ENCODE measurements around the gene THAP6. TPM values are rescaled to one million over a fixed set of nuclear protein-coding genes. Genes with fewer than 3 reads are reported as not detected.
"Not testable (repeated sequence)": the region's sequence is repeated elsewhere in the genome, so short reads cannot be mapped to it uniquely, and the experiment has no call there.

Gene THAP6
- total RNA-seq, 1 experiment from 2014 or later = 16.7 TPM

DNA sequence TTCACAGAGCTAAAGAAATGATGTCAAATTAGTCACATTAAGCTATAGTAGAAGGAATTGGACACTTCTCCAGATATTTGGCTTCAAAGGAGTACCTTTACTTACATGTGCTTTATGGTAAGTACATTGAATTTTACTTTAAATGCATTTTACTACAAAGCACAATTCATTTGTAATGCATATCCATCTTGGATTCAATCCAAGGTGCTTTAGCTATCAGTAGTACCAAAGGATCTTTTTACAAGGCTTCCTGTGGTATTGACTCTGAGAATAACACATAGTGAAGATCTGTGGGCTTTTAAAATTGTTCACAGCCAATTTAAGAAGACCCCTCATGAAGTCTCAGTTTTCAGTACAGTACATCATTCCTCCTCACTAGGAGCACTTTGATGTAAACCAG is 13.2 kb downstream of the THAP6 start:
- ChIA-PET CTCF (no interaction called here), POLR2A (ENCODE audit: unreplicated experiment) (interaction anchor here (0.6 kb wide), 1 partner anchor 320 kb away, joined by 13 read pairs; no protein-coding TSS in a partner anchor)
- Histone ChIP-seq H2AFZ (no peak overlapping the region), H3K9me2 (ENCODE audit: insufficient read depth) (no peaks in the 10 kb centered on the region), H3K4me1 (replicated peaks; ENCODE audit: insufficient read depth) (no peaks in the 10 kb centered on the region), H3K9me3 (ENCODE audit: insufficient read depth, low read depth) (no peaks in the 10 kb centered on the region), H3K4me3 (no peak overlapping the region), H3K36me3 (ENCODE audit: low read depth) (no peaks in the 10 kb centered on the region), H3K4me2 (no peak overlapping the region), H3K27me3 (ENCODE audit: insufficient read depth, low read depth) (no peaks in the 10 kb centered on the region), H3F3A (ENCODE audit: insufficient read depth, low read depth) (no peaks in the 10 kb centered on the region), H3K27ac (no peak overlapping the region), H3K79me2 (ENCODE audit: low read depth) (no peaks in the 10 kb centered on the region), H4K20me1 (ENCODE audit: insufficient read depth) (no peaks in the 10 kb centered on the region)
- no TSS peak for BruUV-seq (replicated peaks)
- intact Hi-C loops (cut with micrococcal nuclease; ENCODE audit: unreplicated experiment) = no loop called here
- no peak for TF ChIP-seq EZH2 (IDR thresholded peaks at IDR 0.05; ENCODE audit: low read depth)
- TF ChIP-seq, protein P1, sequence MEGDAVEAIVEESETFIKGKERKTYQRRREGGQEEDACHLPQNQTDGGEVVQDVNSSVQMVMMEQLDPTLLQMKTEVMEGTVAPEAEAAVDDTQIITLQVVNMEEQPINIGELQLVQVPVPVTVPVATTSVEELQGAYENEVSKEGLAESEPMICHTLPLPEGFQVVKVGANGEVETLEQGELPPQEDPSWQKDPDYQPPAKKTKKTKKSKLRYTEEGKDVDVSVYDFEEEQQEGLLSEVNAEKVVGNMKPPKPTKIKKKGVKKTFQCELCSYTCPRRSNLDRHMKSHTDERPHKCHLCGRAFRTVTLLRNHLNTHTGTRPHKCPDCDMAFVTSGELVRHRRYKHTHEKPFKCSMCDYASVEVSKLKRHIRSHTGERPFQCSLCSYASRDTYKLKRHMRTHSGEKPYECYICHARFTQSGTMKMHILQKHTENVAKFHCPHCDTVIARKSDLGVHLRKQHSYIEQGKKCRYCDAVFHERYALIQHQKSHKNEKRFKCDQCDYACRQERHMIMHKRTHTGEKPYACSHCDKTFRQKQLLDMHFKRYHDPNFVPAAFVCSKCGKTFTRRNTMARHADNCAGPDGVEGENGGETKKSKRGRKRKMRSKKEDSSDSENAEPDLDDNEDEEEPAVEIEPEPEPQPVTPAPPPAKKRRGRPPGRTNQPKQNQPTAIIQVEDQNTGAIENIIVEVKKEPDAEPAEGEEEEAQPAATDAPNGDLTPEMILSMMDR (conservative IDR thresholded peaks at IDR 0.05) = no peak
- no peak for DNase-seq

GRCh38 chr4:75530556-75531322 is 16.5 kb downstream of the THAP6 start:
- intact Hi-C loops (cut with micrococcal nuclease; ENCODE audit: unreplicated experiment) = no loop called here
- H3K27ac ChIP-seq = no peak overlapping the region
- no peaks in the 10 kb centered on the region for H3K36me3 ChIP-seq (ENCODE audit: low read depth)
- TF ChIP-seq EZH2 (IDR thresholded peaks at IDR 0.05; ENCODE audit: low read depth) = no peak
- TF ChIP-seq, protein P1 (conservative IDR thresholded peaks at IDR 0.05) = no peak
- ChIA-PET POLR2A (ENCODE audit: unreplicated experiment) (no interaction called here), CTCF (interaction anchor here (0.6 kb wide), 1 partner anchor 364 kb away, joined by 4 read pairs; no protein-coding TSS in a partner anchor)
- no peak overlapping the region for H3K4me3 ChIP-seq
- BruUV-seq (replicated peaks) = no TSS peak
- H3K79me2 ChIP-seq (ENCODE audit: low read depth) = no peaks in the 10 kb centered on the region
- no peaks in the 10 kb centered on the region for H3K9me2 ChIP-seq (ENCODE audit: insufficient read depth)
- H4K20me1 ChIP-seq (ENCODE audit: insufficient read depth) = no peaks in the 10 kb centered on the region
- no peak for DNase-seq
- no peak overlapping the region for H2AFZ ChIP-seq
- H3K4me1 ChIP-seq (replicated peaks; ENCODE audit: insufficient read depth) = no peaks in the 10 kb centered on the region
- no peaks in the 10 kb centered on the region for H3F3A ChIP-seq (ENCODE audit: insufficient read depth, low read depth)
- no peaks in the 10 kb centered on the region for H3K9me3 ChIP-seq (ENCODE audit: insufficient read depth, low read depth)
- H3K4me2 ChIP-seq = no peak overlapping the region
- H3K27me3 ChIP-seq (ENCODE audit: insufficient read depth, low read depth) = no peaks in the 10 kb centered on the region

DNA sequence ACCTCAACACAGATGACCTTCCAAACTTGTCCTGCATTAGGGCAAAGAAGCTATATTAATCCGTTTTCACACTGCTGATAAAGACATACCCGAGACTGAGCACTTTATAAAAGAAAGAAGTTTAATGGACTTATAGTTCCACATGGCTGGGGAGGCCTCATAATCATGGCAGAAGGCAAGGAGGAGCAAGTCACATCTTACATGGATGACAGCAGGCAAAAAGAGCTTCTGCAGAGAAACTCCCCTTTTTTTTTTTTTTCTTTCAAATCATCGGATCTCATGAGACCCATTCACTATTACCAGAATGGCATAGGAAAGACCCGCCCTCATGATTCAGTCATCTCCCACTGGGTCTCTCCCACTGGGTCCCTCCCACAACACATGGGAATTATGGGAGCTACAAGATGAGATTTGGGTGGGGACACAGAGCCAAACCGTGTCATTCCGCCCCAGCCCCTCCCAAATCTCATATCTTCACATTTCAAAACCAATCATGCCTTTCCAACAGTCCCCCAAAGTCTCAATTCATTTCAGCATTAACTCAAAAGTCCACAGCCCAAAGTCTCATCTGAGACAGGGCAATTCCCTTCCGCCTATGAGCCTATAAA is 17.4 kb downstream of the THAP6 start:
- H3K79me2 ChIP-seq (ENCODE audit: low read depth); H3K4me1 ChIP-seq (replicated peaks; ENCODE audit: insufficient read depth); H2AFZ ChIP-seq; H3K4me2 ChIP-seq; H3K36me3 ChIP-seq (ENCODE audit: low read depth); H3K27ac ChIP-seq; H3F3A ChIP-seq (ENCODE audit: insufficient read depth, low read depth); H3K4me3 ChIP-seq; H3K9me3 ChIP-seq (ENCODE audit: insufficient read depth, low read depth); H3K27me3 ChIP-seq (ENCODE audit: insufficient read depth, low read depth); intact Hi-C loops (cut with micrococcal nuclease; ENCODE audit: unreplicated experiment); POLR2A ChIA-PET (ENCODE audit: unreplicated experiment); DNase-seq; H4K20me1 ChIP-seq (ENCODE audit: insufficient read depth); H3K9me2 ChIP-seq (ENCODE audit: insufficient read depth); BruUV-seq (replicated peaks): not testable (repeated sequence)
- CTCF ChIA-PET = interaction anchor here (0.6 kb wide), 1 partner anchor 363 kb away, joined by 4 read pairs; no protein-coding TSS in a partner anchor

DNA sequence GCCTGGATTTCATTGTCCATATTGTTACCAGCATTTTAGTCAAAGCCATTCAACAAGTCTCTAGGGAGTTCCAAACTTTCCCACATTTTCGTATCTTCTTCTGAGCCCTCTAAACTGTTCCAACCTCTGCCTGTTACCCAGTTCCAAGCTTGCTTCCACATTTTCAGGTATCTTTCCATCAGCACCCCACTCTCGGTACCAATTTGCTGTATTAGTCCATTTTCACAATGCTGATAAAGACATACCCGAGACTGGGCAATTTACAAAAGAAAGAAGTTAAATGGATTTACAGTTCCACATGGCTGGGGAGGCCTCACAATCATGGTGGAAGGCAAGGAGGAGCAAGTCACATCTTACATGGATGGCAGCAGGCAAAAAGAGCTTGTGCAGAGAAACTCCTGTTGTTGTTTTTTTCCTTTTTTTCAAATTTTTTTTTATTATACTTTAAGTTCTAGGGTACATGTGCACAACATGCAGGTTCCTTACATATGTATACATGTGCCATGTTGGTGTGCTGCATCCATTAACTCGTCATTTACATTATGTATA is 19.1 kb downstream of the THAP6 start:
- POLR2A ChIA-PET (ENCODE audit: unreplicated experiment); H3K27me3 ChIP-seq (ENCODE audit: insufficient read depth, low read depth); H3K4me1 ChIP-seq (replicated peaks; ENCODE audit: insufficient read depth); H4K20me1 ChIP-seq (ENCODE audit: insufficient read depth); H3K27ac ChIP-seq; intact Hi-C loops (cut with micrococcal nuclease; ENCODE audit: unreplicated experiment); H3K4me2 ChIP-seq; H2AFZ ChIP-seq; BruUV-seq (replicated peaks); CTCF ChIA-PET; H3K9me3 ChIP-seq (ENCODE audit: insufficient read depth, low read depth); DNase-seq; H3K9me2 ChIP-seq (ENCODE audit: insufficient read depth); H3F3A ChIP-seq (ENCODE audit: insufficient read depth, low read depth); H3K36me3 ChIP-seq (ENCODE audit: low read depth); H3K4me3 ChIP-seq; H3K79me2 ChIP-seq (ENCODE audit: low read depth): not testable (repeated sequence)

- H3K4me2 ChIP-seq; H3F3A ChIP-seq (ENCODE audit: insufficient read depth, low read depth); CTCF ChIA-PET; H3K9me2 ChIP-seq (ENCODE audit: insufficient read depth); H3K9me3 ChIP-seq (ENCODE audit: insufficient read depth, low read depth); H3K79me2 ChIP-seq (ENCODE audit: low read depth); H3K27ac ChIP-seq; BruUV-seq (replicated peaks); H3K4me3 ChIP-seq; H4K20me1 ChIP-seq (ENCODE audit: insufficient read depth); intact Hi-C loops (cut with micrococcal nuclease; ENCODE audit: unreplicated experiment); H3K4me1 ChIP-seq (replicated peaks; ENCODE audit: insufficient read depth); H3K36me3 ChIP-seq (ENCODE audit: low read depth); DNase-seq; H3K27me3 ChIP-seq (ENCODE audit: insufficient read depth, low read depth); POLR2A ChIA-PET (ENCODE audit: unreplicated experiment); H2AFZ ChIP-seq: not testable (repeated sequence)
These were observed 19.7 kb downstream of the THAP6 start for GRCh38 chr4:75533926-75534325.

- H3K36me3 ChIP-seq (ENCODE audit: low read depth); CTCF ChIA-PET; BruUV-seq (replicated peaks); H3K9me3 ChIP-seq (ENCODE audit: insufficient read depth, low read depth); POLR2A ChIA-PET (ENCODE audit: unreplicated experiment); intact Hi-C loops (cut with micrococcal nuclease; ENCODE audit: unreplicated experiment); H3K27me3 ChIP-seq (ENCODE audit: insufficient read depth, low read depth); H2AFZ ChIP-seq; H3K27ac ChIP-seq; H4K20me1 ChIP-seq (ENCODE audit: insufficient read depth); DNase-seq; H3K4me2 ChIP-seq; H3F3A ChIP-seq (ENCODE audit: insufficient read depth, low read depth); H3K4me3 ChIP-seq; H3K4me1 ChIP-seq (replicated peaks; ENCODE audit: insufficient read depth); H3K9me2 ChIP-seq (ENCODE audit: insufficient read depth); H3K79me2 ChIP-seq (ENCODE audit: low read depth): not testable (repeated sequence)
These were observed 23.0 kb downstream of the THAP6 start for GRCh38 chr4:75537308-75537707.

Data from PC-9 (cell line).